Upper lobe of right lung (tissue), 1 donor: ENCODE measurements around the gene METTL2B. TPM values are rescaled to one million over a fixed set of nuclear protein-coding genes. Genes with fewer than 3 reads are reported as not detected.
"Not testable (repeated sequence)": the region's sequence is repeated elsewhere in the genome, so short reads cannot be mapped to it uniquely, and the experiment has no call there.

ENCODE experiments used
- ATAC-seq: fragments of 200-7000 bp; cut with Tn5 transposase; one replicate; pipeline ENCODE4 v1.9.1; 2020; ENCODE audit warnings: mild to moderate bottlenecking, moderate library complexity
- DNase-seq: peaks from one replicate; pipeline ENCODE4 v3.0.0-alpha.2; 2020
- H3K27ac ChIP-seq: fragments of 200-600 bp; one replicate; pipeline ENCODE4 v1.8.0; 2022
- H3K27me3 ChIP-seq: fragments of 200-600 bp; one replicate; pipeline ENCODE4 v1.8.0; 2022; ENCODE audit warnings: mild to moderate bottlenecking
- H3K36me3 ChIP-seq: fragments of 200-600 bp; one replicate; pipeline ENCODE4 v1.8.0; 2022
- H3K4me1 ChIP-seq: fragments of 200-600 bp; one replicate; pipeline ENCODE4 v1.8.0; 2022
- H3K4me3 ChIP-seq: fragments of 200-600 bp; one replicate; pipeline ENCODE4 v1.8.0; 2022; ENCODE audit warnings: mild to moderate bottlenecking
- H3K9me3 ChIP-seq: fragments of 200-600 bp; one replicate; pipeline ENCODE4 v1.8.0; 2022
- CTCF ChIP-seq: fragments of 200-600 bp; IDR thresholded peaks from one replicate; pipeline ENCODE4 v1.8.0; 2022; ENCODE audit warnings: antibody characterized with exemption
- intact Hi-C: fragments of 100-400 bp; cut with DNase I; formaldehyde crosslinking; loops from one replicate; pipeline ENCODE4 v1.11.0; 2022
- total RNA-seq: library from RNA; stranded (reverse); fragmentation: NEBNext Ultra II Directional; extraction: Animal tissue kit (Norgen Biotek cat#: 25700); gene quantifications from one replicate; pipeline ENCODE4 v1.2.1, GENCODE V29; 2021
- donor health status: DM: no; HTN: yes; CAD: no; lungs with severe emphysema.

The METTL2B gene
- total RNA-seq, 1 donor from 2014 or later, result 22.1 TPM

GRCh38 chr7:128550920-128551319, 74.4 kb downstream of the METTL2B start:
- intact Hi-C loops, result no loop called here
- H3K27ac ChIP-seq, result no peak overlapping the region
- no peak for DNase-seq
- TF ChIP-seq CTCF, result no peak
- H3K4me1 ChIP-seq, result no peaks in the 10 kb centered on the region
- H3K4me3 ChIP-seq, result no peak overlapping the region
- ATAC-seq, result no peak
- H3K9me3 ChIP-seq, result no peaks in the 10 kb centered on the region
- H3K27me3 ChIP-seq, result no peaks in the 10 kb centered on the region
- H3K36me3 ChIP-seq, result peaks cover 15% of the 10 kb centered on the region

- H3K9me3 ChIP-seq, H3K4me1 ChIP-seq, intact Hi-C loops, H3K36me3 ChIP-seq, H3K4me3 ChIP-seq, H3K27ac ChIP-seq, ATAC-seq, H3K27me3 ChIP-seq, DNase-seq: not testable (repeated sequence)
Measured at GRCh38 chr7:128554394-128554793, 77.8 kb downstream of the METTL2B start.

Other genes with a start within 250 kb of the METTL2B start
- not detected for gene LEP, start 235.5 kb upstream of the METTL2B start, total RNA-seq
- gene RBM28, start 132.8 kb upstream of the METTL2B start, total RNA-seq, result 28.3 TPM
- gene PRRT4, start 115.1 kb upstream of the METTL2B start, total RNA-seq, result 0.26 TPM
- 59.8 TPM for gene IMPDH1, start 66.8 kb upstream of the METTL2B start, total RNA-seq
- gene HILPDA, start 20.9 kb upstream of the METTL2B start, total RNA-seq, result 8.9 TPM
- 2.1 TPM for gene GARIN1A, start 195.5 kb downstream of the METTL2B start, total RNA-seq